Activated naive CD4-positive, alpha-beta T cell treated with anti-CD3 and anti-CD28 coated beads, Interleukin-2, amount 10 ng/mL, durations not matched to agents 7 days and 5 days (primary cell): Measurements from ENCODE around the gene ASCC3.
"Not testable (repeated sequence)": the region's sequence is repeated elsewhere in the genome, so short reads cannot be mapped to it uniquely, and the experiment has no call there.

Source experiments
- CTCF ChIA-PET: fragments of 350-600 bp; sonication (Branson Sonifier 250); formaldehyde crosslinking; loops from one replicate; lab custom pipeline; 2021; ENCODE audit warnings: antibody characterized with exemption; lab: Charles Lee
- DNase-seq: peaks from one replicate; pipeline ENCODE4 v3.0.0-alpha.2; 2020
- H3K27ac Mint-ChIP-seq: one replicate; pipeline ENCODE4 v1.8.0; 2021; ENCODE audit warnings: mild to moderate bottlenecking, moderate library complexity, mixed read lengths
- H3K27me3 Mint-ChIP-seq: one replicate; pipeline ENCODE4 v1.8.0; 2021; ENCODE audit warnings: mild to moderate bottlenecking, mixed read lengths
- H3K36me3 Mint-ChIP-seq: one replicate; pipeline ENCODE4 v1.8.0; 2021; ENCODE audit warnings: mixed read lengths
- H3K4me1 Mint-ChIP-seq: one replicate; pipeline ENCODE4 v1.8.0; 2021; ENCODE audit warnings: mixed read lengths
- H3K4me3 Mint-ChIP-seq: one replicate; pipeline ENCODE4 v1.8.0; 2021; ENCODE audit warnings: mild to moderate bottlenecking, moderate library complexity, mixed read lengths
- H3K9me3 Mint-ChIP-seq: one replicate; pipeline ENCODE4 v1.8.0; 2021; ENCODE audit warnings: mixed read lengths

Gene ASCC3

DNA sequence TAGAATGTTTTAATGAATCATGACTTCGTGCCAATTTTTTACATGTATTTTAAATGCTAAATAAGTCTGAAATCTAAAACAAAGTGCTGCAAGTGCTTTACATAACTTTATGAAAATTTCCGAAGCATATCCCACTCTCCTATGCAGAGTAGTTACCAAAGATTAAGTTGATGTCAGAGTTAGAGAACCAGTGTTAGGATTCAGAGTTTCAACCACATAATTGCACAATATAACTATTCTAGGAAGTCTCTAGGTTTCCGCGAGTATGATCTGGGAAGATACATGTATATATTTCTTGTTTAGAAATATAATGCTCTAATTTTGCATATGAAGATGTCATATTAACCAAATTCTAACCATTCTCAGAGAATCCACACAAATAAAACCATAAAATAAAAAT lies 74.8 kb downstream of the ASCC3 start:
- Mint-ChIP-seq H3K9me3 (no peaks in the 10 kb centered on the region), H3K4me3 (no peak overlapping the region), H3K27me3 (no peaks in the 10 kb centered on the region), H3K36me3 (peaks cover 14% of the 10 kb centered on the region), H3K4me1 (no peaks in the 10 kb centered on the region), H3K27ac (no peak overlapping the region)
- CTCF ChIA-PET, result no interaction called here
- no peak for DNase-seq

DNA sequence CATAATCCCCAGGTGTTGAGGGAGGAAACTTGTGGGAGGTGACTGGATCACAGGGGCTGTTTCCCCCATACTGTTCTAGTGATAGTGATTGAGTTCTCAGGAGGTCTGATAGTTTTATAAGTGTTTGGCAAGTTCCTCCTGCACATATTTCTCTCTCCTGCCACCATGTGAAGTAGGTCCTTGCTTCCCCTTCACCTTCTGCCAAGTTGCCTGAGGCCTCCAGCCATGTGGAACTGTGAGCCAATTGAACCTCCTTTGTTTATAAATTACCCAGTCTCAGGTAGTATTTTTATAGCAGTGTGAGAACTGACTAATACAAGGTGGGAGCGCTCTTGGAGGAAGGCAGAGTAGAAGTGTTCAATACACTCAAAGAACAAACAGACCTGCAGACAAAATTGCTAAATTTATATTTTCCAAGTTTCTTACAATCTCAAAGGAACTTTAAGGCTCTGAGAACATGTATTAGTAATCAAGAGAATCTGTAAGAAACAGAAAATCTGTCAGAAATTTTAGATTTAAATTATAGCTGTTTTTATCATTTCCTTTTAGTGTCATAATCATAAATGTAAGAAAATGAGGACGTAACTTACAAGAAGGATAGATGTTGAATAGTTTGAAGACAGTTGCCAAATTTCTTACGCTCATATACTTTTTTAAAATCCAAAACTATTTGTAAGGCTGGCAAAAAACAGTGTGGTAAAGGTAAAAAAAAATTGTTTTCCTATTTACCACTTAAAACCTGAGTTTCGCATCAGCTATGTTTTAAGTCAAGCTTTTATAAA lies 77.7 kb downstream of the ASCC3 start:
- Mint-ChIP-seq H3K4me3 (no peak overlapping the region), H3K4me1 (no peaks in the 10 kb centered on the region), H3K36me3 (peaks cover 25% of the 10 kb centered on the region), H3K27me3 (no peaks in the 10 kb centered on the region), H3K27ac (peak overlapping the region; percentile 4), H3K9me3 (no peaks in the 10 kb centered on the region)
- no peak for DNase-seq
- CTCF ChIA-PET, result no interaction called here

DNA sequence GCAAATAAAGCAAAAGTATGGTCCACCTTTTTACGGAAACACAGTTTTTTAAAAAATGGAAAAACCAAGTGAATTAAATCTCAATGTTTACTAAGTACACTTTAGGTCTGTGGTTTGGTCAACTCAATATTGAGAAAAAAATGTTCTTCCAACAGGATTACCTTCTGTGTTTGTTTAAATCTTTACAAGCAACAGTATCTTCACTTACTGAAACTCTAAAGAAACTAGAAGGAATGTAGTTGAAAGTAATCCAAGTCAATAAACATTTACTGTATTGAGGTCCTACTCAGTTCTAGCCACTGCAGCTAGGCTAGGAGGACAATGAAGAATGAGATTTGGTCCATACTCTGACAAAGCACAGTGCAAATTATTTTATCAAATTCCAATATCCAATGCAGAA lies 80.1 kb downstream of the ASCC3 start:
- H3K4me3 Mint-ChIP-seq, result no peak overlapping the region
- DNase-seq, result no peak
- H3K36me3 Mint-ChIP-seq, result peaks cover 30% of the 10 kb centered on the region
- no peak overlapping the region for H3K27ac Mint-ChIP-seq
- peaks cover 2% of the 10 kb centered on the region for H3K4me1 Mint-ChIP-seq
- H3K9me3 Mint-ChIP-seq, result no peaks in the 10 kb centered on the region
- CTCF ChIA-PET, result no interaction called here
- no peaks in the 10 kb centered on the region for H3K27me3 Mint-ChIP-seq

DNA sequence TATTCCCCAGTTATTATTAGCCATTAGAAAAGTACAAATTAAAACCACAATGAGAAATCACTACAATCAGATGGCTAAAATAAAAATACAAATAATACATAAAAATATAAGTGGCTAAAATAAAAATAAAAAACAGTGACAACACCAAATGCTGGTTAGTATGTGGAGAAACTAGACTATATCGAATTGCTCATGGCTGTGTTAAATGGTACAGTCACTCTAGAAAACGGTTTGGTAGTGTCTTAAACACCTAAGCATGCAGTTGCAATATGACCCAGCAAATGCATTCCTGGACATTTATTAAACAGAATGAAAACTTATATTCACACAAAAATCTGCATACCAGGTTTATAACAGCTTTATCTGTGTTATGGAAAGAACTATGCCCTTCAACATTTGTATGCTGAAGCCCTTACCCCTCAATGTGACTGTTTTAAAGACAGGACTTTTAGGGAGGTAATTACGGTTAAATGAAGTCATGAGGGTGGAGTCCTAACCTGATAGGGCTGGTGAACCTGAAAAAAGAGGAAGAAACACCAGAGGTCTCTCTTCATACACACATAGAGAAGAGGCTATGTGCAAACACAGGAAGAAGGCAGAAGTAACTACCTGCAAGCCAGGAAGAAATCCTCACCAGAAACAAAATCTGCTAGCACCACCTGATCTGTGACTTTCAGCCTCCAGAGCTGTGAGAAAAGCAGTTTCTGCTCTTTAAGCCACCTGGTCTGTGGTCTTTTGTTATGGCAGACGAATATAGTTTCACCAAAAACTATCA lies 84.9 kb downstream of the ASCC3 start:
- H3K27ac Mint-ChIP-seq, result peak overlapping the region; percentile 37
- no peak overlapping the region for H3K4me3 Mint-ChIP-seq
- no peaks in the 10 kb centered on the region for H3K9me3 Mint-ChIP-seq
- CTCF ChIA-PET, result no interaction called here
- no peak for DNase-seq
- no peaks in the 10 kb centered on the region for H3K27me3 Mint-ChIP-seq
- peaks cover 29% of the 10 kb centered on the region for H3K36me3 Mint-ChIP-seq
- peaks cover 2% of the 10 kb centered on the region for H3K4me1 Mint-ChIP-seq

- DNase-seq, result no peak
- Mint-ChIP-seq H3K36me3 (peaks cover 19% of the 10 kb centered on the region), H3K4me1 (peaks cover 6% of the 10 kb centered on the region), H3K27me3 (no peaks in the 10 kb centered on the region), H3K27ac (no peak overlapping the region), H3K4me3 (no peak overlapping the region), H3K9me3 (no peaks in the 10 kb centered on the region)
- CTCF ChIA-PET, result interaction anchor here (1.2 kb wide), 1 partner anchor 62 kb away, joined by 3 read pairs; no protein-coding TSS in a partner anchor
These were observed 91.0 kb downstream of the ASCC3 start for GRCh38 chr6:100790084-100790483.

DNA sequence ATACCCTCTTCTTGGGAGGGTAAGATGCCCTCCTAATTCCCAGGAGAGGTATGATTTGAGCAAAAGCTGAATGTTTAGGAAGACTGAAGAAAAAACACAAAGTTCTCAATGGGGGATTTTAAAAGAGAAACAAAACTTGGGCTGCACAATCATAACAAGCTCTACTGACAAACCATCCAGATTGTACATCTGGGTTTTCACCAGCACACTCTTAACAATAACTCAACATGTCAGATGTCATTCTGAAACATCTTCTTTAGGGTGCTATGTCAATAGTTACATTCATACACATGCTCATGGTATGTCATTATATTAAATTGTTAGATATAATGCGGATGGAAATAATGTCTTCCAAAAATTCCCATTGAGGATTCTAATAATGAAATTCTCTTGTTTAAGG lies 95.1 kb downstream of the ASCC3 start:
- H3K27me3 Mint-ChIP-seq, result no peaks in the 10 kb centered on the region
- no peak overlapping the region for H3K27ac Mint-ChIP-seq
- DNase-seq, result no peak
- peaks cover 6% of the 10 kb centered on the region for H3K4me1 Mint-ChIP-seq
- H3K4me3 Mint-ChIP-seq, result no peak overlapping the region
- CTCF ChIA-PET, result interaction anchor here (0.5 kb wide), 1 partner anchor 850 kb away, joined by 4 read pairs; no protein-coding TSS in a partner anchor
- H3K9me3 Mint-ChIP-seq, result no peaks in the 10 kb centered on the region
- peaks cover 10% of the 10 kb centered on the region for H3K36me3 Mint-ChIP-seq

- DNase-seq, result no peak
- Mint-ChIP-seq H3K4me3 (no peak overlapping the region), H3K9me3 (no peaks in the 10 kb centered on the region), H3K27me3 (no peaks in the 10 kb centered on the region), H3K36me3 (no peaks in the 10 kb centered on the region), H3K27ac (no peak overlapping the region), H3K4me1 (no peaks in the 10 kb centered on the region)
- CTCF ChIA-PET, result no interaction called here
These were observed 100.5 kb downstream of the ASCC3 start for GRCh38 chr6:100780648-100781047.

GRCh38 chr6:100775667-100776066 lies 105.5 kb downstream of the ASCC3 start:
- Mint-ChIP-seq H3K36me3 (peaks cover 4% of the 10 kb centered on the region), H3K27ac (no peak overlapping the region), H3K4me1 (no peaks in the 10 kb centered on the region), H3K4me3 (no peak overlapping the region), H3K9me3 (no peaks in the 10 kb centered on the region), H3K27me3 (no peaks in the 10 kb centered on the region)
- DNase-seq, result no peak
- CTCF ChIA-PET, result no interaction called here

DNA sequence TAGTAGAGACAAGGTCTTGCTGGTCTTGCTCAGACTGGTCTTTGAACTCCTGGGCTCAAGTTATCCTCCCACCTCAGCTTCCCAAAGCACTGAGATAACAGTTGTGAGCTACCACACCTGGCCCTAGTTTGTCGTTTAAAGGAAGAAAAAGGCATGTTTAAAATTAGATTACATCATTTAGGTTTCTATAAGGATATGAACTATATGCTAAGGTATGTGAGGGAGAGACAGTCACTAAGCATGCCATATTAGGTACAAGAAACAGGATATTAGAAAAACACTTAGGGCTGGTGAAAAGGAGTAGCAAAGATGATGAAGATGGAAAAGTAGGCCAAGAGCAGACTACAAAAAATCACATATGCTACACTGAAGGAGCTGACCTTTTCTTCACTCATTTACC lies 106.4 kb downstream of the ASCC3 start:
- no peaks in the 10 kb centered on the region for H3K9me3 Mint-ChIP-seq
- CTCF ChIA-PET, result interaction anchor here (0.6 kb wide), 1 partner anchor 181 kb away, joined by 3 read pairs; no protein-coding TSS in a partner anchor
- H3K27me3 Mint-ChIP-seq, result no peaks in the 10 kb centered on the region
- no peak for DNase-seq
- no peak overlapping the region for H3K4me3 Mint-ChIP-seq
- H3K27ac Mint-ChIP-seq, result no peak overlapping the region
- H3K4me1 Mint-ChIP-seq, result no peaks in the 10 kb centered on the region
- H3K36me3 Mint-ChIP-seq, result peaks cover 6% of the 10 kb centered on the region

DNA sequence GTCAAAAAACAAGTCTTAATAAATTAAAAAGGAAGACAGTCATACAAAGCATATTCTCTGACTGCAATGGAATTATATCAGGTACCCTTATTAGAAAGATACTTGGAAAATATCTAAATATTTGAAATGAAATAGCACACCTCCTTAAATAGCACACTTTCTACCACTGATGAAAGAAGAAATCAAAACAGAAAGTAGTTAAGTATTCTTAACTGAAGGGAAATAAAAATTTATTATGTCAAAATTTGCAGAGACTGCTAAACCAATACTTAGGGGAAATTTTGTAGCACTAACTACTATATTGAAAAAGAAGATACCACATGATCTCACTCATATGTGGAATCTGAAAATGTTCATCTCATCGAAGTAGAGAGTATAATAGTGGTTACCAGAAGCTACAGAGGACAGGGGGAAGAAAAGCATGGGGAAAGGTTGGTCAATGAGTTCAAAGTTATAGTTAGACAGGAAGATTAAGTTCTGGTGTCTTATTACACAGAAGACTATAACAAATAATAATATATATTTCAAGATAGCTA lies 112.2 kb downstream of the ASCC3 start:
- Mint-ChIP-seq H3K27ac (no peak overlapping the region), H3K9me3 (peaks cover 4% of the 10 kb centered on the region), H3K27me3 (no peaks in the 10 kb centered on the region), H3K4me3 (no peak overlapping the region), H3K36me3 (peaks cover 27% of the 10 kb centered on the region), H3K4me1 (no peaks in the 10 kb centered on the region)
- CTCF ChIA-PET, result no interaction called here
- no peak for DNase-seq

- Mint-ChIP-seq H3K27ac (no peak overlapping the region), H3K9me3 (peaks cover 17% of the 10 kb centered on the region), H3K36me3 (peaks cover 70% of the 10 kb centered on the region), H3K27me3 (no peaks in the 10 kb centered on the region), H3K4me3 (no peak overlapping the region), H3K4me1 (peaks cover 3% of the 10 kb centered on the region)
- CTCF ChIA-PET, result no interaction called here
- no peak for DNase-seq
These were observed 117.4 kb downstream of the ASCC3 start for GRCh38 chr6:100763617-100764241.

GRCh38 chr6:100761841-100762240 lies 119.3 kb downstream of the ASCC3 start:
- Mint-ChIP-seq H3K9me3 (peaks cover 17% of the 10 kb centered on the region), H3K4me1 (peaks cover 3% of the 10 kb centered on the region), H3K27me3 (no peaks in the 10 kb centered on the region), H3K4me3 (no peak overlapping the region), H3K36me3 (peaks cover 79% of the 10 kb centered on the region), H3K27ac (no peak overlapping the region)
- no peak for DNase-seq
- CTCF ChIA-PET, result no interaction called here

DNA sequence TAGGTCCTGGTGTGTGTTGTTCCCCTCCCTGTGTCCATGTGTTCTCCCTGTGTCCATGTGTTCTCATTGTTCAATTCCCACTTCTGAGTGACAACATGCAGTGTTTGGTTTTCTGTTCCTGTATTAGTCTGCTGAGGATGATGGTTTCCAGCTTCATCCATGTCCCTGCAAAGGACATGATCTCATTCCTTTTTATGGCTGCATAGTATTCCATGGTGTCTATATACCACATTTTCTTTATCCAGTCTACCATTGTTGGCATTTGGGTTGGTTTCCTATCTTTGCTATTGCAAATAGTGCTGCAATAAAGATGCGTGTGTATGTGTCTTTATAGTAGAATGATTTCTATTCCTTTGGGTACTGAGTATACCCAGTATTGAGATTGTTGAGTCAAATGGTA lies 122.7 kb downstream of the ASCC3 start:
- H3K4me1 Mint-ChIP-seq, H3K4me3 Mint-ChIP-seq, DNase-seq, H3K27ac Mint-ChIP-seq, H3K27me3 Mint-ChIP-seq, H3K9me3 Mint-ChIP-seq, CTCF ChIA-PET: not testable (repeated sequence)
- peaks cover 63% of the 10 kb centered on the region for H3K36me3 Mint-ChIP-seq

DNA sequence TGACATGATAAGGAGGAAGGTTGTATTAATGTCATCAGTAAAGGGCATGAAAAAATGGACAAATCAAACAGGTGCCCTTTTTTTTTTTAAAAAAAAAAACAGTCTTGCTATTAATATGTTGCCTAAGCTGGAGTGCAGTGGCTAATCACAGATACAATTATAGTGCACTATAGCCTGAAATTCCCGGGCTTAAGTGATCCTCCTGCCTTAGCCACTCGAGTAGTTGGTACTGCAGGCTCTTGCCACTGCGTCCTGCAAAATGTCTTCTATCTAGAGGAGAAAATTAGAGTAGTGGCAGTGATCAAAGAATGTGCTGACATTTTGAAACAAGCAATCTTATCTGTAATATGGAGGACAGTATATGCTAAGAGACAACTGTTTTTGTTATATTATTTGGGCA lies 127.7 kb downstream of the ASCC3 start:
- Mint-ChIP-seq H3K27ac (no peak overlapping the region), H3K36me3 (peaks cover 22% of the 10 kb centered on the region), H3K27me3 (no peaks in the 10 kb centered on the region), H3K9me3 (no peaks in the 10 kb centered on the region), H3K4me3 (no peak overlapping the region), H3K4me1 (no peaks in the 10 kb centered on the region)
- CTCF ChIA-PET, result no interaction called here
- DNase-seq, result no peak
